HL-60 (cell line): ENCODE results near the gene ATP2B2.

ENCODE experiments used
- DNase-seq, 2 experiments: peaks; one replicate each; pipeline ENCODE4 v3.0.0-alpha.2; 2010 to 2020; ENCODE audit warnings: low read depth in 1 of 2, low spot score in 1 of 2
- H3K27ac ChIP-seq: fragments of 250-450 bp; sonication (Bioruptor Pico); replicated peaks from 2 replicates; pipeline ENCODE4 v1.5.1; 2020; ENCODE audit warnings: mild to moderate bottlenecking, moderate library complexity
- H3K27me3 ChIP-seq: fragments of 250-450 bp; sonication (Bioruptor Pico); 2 replicates; pipeline ENCODE4 v1.5.1; 2021; ENCODE audit warnings: mild to moderate bottlenecking, moderate library complexity; ENCODE audit not compliant: insufficient read depth, poor library complexity, severe bottlenecking
- H3K4me3 ChIP-seq: replicated peaks from 2 replicates; pipeline ENCODE4 v1.5.1; 2011; ENCODE audit warnings: mild to moderate bottlenecking, control low read depth, low read length; ENCODE audit not compliant: insufficient read depth
- CTCF ChIP-seq: IDR thresholded peaks from one replicate; pipeline ENCODE4 v1.5.1; 2011; ENCODE audit warnings: low read length, control low read depth, inconsistent platforms; ENCODE audit not compliant: insufficient read depth
- GABPA ChIP-seq: IDR thresholded peaks from 2 replicates; pipeline ENCODE4 v1.6.1; 2012; ENCODE audit warnings: low read depth
- POLR2AphosphoS5 ChIP-seq: IDR thresholded peaks from 2 replicates; pipeline ENCODE4 v1.6.1; 2012; ENCODE audit warnings: low read depth
- REST ChIP-seq: IDR thresholded peaks from 2 replicates; pipeline ENCODE4 v1.6.1; 2012; ENCODE audit warnings: low read depth; ENCODE audit not compliant: insufficient replicate concordance
- SPI1 ChIP-seq: IDR thresholded peaks from 2 replicates; pipeline ENCODE4 v1.6.1; 2012; ENCODE audit warnings: low read depth, mild to moderate bottlenecking, borderline replicate concordance

ATP2B2 gene

GRCh38 chr3:10444110-10444429 lies 61.3 kb downstream of the ATP2B2 start:
- Histone ChIP-seq H3K27me3 (peaks cover 6% of the 10 kb centered on the region), H3K4me3 (no peak overlapping the region), H3K27ac (no peak overlapping the region)
- TF ChIP-seq SPI1 (no peak), REST (no peak), GABPA (no peak), CTCF (no peak), POLR2AphosphoS5 (no peak)
- no peak for DNase-seq

GRCh38 chr3:10443272-10444109 lies 61.9 kb downstream of the ATP2B2 start:
- TF ChIP-seq CTCF, result no peak
- no peak for TF ChIP-seq POLR2AphosphoS5
- no peak for TF ChIP-seq SPI1
- no peak for TF ChIP-seq GABPA
- no peak for TF ChIP-seq REST
- Histone ChIP-seq H3K27ac (no peak overlapping the region), H3K4me3 (no peak overlapping the region), H3K27me3 (peaks cover 6% of the 10 kb centered on the region)
- DNase-seq, result no peak

DNA sequence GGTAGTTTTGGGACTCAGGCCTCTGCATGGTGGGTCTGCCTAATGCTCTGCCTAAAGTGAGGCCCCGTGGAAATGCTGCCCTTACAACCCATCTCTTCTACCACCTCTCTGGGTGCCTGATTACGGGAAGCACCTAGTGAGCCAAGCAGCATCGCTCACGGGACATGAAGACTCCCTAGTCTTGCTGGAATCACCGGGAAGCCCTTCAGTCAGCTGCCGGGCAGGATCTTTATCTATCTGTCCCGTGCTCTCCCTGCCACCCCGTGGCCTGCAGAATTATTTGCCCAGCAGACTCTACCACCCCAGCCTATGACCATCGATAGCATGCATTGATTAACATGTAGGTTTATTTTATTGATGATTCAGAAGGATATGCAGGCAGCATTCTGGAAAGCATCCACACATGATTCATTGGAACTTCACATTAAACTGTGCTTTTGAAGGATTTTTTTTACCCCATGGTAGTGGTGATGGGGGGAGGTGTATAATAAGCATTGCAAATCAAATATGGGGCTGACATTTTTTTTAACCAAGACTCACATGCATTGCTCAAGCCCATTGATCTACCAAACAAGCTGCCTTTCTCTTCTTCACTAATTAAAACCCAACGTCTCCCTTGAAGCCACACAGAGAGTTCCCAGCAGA lies 63.1 kb downstream of the ATP2B2 start:
- no peak for DNase-seq
- H3K27ac ChIP-seq, result no peak overlapping the region
- TF ChIP-seq POLR2AphosphoS5 (no peak), SPI1 (no peak), CTCF (no peak), GABPA (no peak), REST (no peak)

More for the DNA sequence above, 63.1 kb downstream of the ATP2B2 start:
- Histone ChIP-seq H3K27me3 (peaks cover 6% of the 10 kb centered on the region), H3K4me3 (no peak overlapping the region)
